GM21825 (cell line): Measurements from ENCODE around the gene CERS2.
"Not testable (repeated sequence)": the region's sequence is repeated elsewhere in the genome, so short reads cannot be mapped to it uniquely, and the experiment has no call there.

Experiments
- ATAC-seq: cut with Tn5 transposase; IDR thresholded peaks from one replicate; pipeline ENCODE4 v1.9.1; 2021; ENCODE audit warnings: mild to moderate bottlenecking, moderate library complexity; ENCODE audit not compliant: unreplicated experiment

The CERS2 gene

DNA sequence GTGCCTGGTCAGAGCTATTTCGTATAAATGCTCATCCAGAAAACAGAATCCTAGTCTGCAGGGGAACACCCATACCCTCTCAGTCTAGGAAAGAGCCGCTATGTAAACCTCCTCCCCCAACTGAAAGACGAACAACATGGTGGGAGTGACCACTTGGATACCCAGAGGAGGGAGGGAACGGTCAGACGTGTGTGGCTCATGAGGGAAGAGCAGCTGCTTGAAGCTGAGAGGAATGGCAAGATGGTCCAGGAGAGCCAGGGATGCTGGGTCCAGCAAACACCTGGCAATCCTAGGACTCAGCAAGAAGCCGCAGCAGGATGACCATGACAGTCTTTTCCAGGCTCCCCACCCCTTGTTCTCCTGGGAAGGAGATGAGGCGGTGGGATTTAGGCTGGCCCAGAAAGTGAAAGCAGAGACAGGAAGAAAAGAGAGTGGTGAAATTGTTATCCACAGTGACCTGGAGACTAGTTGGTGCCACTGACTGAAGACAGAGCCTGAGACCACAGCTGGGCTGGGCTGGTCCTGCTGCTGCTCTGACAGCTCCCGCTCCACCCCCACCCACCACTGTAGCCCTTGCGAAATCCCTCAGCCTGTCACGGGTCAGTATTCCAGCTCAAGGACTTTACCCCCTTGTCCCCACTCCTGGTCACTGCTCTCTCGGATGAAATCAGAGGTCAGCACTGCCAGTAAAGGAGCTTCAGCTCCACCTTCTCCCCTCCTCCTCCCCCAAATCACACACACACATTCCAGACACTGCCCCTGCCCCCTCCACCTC lies 3.6 kb downstream of the CERS2 start:
- no peak for ATAC-seq

DNA sequence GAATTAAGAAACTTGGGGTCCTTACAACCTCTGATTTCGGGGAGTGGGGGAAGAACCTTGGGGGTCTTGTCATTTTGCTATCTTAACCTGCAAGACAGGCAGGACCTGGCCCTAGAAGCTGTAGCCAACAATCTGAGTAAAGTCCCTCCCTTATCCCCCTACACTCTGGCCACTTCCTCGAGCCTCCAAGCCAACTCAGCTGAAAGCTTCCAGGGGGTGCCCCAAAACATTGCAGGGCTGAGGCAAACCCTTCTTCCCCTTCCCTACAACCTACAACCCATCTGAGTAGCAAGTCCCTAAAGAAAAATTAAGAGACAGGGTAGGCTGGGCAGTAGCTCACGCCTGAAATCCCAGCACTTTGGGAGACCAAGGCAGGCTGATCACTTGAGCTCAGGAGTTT lies 5.0 kb downstream of the CERS2 start:
- no peak for ATAC-seq

DNA sequence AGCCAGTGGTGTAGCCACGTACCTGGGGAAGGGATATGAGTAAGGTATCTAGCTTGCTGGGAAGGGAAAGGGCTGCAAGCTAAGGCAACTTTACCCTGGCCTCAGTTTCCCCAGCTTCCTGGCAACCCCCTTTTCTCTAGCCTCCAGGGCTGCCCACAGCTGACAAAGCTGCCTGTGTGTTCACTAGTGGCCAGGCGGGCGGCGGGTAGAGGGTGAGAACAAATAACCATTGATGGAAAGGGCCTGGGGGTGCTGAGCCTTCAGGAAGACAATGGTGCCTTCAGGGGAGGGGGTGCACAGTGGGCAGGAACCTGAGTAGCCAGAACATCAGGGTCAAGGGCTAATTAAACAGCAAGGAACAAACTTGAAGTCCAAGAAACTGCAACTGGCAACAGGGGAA lies 6.1 kb downstream of the CERS2 start:
- ATAC-seq: no peak

DNA sequence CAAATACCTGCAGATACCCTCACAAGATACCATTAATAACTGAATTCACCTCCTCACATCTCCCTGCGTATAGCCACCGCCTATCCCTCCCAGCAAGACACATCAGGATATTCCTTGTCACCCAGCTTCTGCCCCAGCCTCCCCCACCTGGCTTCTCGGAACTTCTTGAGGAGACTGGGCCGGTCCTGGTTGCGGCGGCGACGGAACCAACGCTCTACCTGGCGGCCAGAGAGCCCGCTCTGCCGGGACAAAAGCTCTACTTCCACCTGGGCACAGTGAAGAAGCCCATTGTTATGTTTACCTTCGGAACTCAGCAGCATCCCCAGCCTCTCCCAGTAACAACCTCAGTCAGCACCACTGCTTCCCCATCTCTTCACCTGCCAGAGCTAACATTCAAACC lies 6.7 kb downstream of the CERS2 start:
- no peak for ATAC-seq

DNA sequence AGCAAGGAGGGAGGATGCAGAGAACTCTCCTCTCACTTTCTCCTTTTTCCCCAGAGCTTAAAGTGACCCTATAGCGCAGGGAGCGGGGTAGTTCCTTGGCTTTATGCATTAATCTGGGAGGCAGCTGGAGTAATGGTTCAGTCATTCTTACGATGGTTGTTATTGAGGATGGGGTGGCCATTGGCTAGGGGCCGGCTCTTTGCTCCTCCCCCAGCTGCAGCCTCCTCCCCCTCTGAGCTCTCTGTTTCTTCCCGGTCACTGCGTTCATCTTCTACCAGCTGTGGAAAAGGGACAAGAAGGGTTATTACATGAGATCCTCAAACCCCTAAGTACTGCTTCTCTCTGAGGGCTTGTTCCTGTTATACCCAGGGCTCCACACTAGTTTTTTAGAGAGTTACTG lies 8.6 kb downstream of the CERS2 start:
- no peak for ATAC-seq

DNA sequence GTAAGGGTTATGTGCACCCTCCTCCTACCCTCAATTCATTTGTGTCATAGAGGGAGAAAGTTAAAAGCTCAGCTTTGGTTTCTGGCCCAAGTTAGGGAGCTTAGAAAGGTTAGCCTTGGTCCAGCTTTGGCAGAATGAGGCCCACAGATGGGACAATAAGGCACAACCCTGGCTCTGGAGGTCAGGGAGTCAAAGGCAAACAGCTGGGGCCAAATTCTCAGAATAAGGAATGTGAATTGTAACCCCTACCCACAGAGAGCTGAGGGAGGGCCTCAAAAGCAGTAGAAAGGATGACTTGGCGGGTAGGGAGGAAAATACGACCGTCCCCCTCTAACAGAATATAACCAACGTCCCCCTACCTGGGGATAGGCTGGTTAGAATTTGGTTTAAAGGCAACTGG lies 9.0 kb downstream of the CERS2 start:
- no peak for ATAC-seq

DNA sequence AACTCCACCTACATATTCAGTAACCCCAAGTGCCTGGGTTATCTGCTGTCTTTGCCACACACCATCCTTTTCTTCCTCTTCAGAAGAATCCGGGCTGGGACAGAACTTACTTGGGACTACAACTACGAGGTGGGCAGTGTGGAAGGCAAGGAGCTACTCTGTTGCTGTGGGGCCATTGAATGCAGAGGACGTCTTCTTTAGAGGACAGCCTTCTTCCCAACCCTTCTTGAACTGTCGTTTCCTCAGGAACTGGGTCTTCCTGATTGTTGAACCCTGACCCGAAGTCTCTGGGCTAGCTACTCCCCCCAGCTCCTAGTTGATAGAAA lies 10.5 kb downstream of the CERS2 start:
- no peak for ATAC-seq

DNA sequence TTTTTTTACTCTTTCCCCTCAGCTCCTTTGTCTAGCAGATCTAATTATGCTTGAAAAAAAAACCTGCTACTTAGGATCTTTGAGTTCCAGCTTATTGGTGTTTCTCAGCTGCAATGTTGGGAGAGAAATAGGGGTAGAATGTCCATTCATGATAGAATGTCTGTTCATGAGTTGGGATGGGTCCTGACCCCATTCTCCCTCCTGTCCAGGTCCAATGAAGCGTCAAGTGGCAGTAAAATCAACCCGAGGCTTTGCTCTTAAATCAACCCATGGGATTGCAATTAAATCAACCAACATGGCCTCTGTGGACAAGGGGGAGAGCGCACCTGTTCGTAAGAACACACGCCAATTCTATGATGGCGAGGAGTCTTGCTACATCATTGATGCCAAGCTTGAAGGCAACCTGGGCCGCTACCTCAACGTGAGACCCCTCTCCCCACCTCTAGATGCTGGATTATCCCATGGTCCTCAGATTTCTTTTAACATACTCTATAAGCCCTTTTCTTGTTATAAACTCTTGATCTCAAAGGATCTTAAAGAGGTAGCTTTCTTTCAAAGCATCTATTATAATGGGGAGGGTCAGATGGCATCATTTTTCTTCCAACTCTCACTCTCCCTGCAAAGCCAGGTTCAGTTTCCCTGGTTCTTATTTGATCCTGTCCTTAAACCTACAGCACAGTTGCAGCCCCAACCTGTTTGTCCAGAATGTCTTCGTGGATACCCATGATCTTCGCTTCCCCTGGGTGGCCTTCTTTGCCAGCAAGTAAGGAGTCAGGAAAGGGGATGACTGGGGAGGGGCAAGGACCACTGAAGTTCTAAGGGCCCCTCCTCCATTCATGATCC lies 11.1 kb downstream of the CERS2 start:
- no peak for ATAC-seq

DNA sequence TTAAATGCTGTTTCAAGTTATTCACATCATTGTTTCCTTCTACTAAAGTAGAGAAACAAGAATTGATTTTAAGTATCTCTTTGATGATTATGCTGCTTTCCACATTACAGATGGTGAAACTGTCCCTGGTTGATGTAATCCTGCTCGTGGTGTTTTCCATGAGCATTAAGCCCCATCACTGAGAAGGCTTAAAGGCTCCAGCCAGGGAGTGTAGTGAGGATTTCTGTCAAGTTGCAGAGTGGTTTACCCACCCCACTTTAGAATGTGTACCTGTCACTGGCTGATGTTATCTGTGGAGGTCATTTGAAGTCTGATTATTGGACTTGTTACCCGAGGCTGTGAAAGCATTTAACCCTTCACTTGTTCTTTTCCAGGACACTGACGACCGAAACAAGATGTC lies 12.9 kb downstream of the CERS2 start:
- no peak for ATAC-seq

DNA sequence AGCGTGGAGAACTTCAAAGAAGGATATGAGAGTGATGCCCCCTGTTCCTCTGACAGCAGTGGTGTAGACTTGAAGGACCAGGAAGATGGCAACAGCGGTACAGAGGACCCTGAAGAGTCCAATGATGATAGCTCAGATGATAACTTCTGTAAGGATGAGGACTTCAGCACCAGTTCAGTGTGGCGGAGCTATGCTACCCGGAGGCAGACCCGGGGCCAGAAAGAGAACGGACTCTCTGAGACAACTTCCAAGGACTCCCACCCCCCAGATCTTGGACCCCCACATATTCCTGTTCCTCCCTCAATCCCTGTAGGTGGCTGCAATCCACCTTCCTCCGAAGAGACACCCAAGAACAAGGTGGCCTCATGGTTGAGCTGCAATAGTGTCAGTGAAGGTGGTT lies 14.0 kb downstream of the CERS2 start:
- ATAC-seq: no peak

DNA sequence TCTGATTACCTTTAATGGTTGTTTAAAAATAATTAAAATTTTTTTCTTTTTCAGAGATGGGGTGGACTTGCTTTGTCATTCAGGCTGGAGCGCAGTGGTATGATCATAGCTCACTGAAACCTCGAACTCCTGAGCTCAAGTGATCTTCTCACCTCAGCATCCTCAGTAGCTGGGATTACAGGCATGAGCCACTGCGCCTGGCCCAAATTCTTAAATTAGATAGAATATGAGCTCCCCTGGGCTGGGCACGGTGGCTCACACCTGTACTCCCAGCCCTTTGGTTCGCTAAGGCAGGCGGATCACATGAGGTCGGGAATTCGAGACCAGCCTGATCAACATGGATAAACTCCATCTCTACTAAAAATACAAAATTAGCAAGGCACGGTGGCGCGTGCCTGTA lies 17.0 kb downstream of the CERS2 start:
- ATAC-seq: no peak

DNA sequence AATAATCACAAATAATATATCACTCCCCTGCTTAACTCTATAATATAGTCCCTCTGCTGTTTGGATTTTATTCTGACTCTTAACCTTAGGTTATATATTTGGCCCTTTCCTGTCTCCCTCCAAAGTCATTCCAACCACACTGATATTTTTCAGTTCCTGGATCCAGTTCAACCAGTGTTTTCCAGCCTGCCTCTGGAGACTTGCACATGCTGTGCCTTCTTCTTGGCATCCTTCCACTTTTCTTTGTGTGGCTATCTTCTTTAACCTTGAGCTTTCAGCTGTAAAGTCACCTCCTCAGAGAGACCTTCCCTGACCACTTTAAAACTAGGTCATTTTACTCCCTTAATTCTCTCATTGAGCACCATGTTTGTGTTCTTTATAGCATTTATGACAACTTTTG lies 19.4 kb downstream of the CERS2 start:
- ATAC-seq: no peak

DNA sequence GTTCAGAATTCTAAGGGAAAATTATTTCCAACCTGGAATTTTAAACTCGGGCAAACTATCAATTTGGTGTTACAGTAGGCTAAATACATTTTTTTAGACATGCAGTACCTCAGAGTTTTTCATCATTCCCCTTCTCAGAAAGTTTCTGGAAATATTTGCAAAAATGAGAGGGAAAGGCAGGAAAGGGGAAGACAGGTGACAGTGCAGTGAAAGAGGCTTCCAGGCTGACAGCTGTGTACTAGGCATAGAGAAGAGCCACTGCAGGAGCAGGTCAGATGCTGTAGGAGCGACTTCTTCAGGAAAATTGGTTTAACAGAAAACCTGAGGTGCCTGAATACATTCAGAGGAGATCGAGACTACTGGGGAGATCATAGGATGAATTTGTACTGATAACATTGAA lies 19.9 kb downstream of the CERS2 start:
- no peak for ATAC-seq

DNA sequence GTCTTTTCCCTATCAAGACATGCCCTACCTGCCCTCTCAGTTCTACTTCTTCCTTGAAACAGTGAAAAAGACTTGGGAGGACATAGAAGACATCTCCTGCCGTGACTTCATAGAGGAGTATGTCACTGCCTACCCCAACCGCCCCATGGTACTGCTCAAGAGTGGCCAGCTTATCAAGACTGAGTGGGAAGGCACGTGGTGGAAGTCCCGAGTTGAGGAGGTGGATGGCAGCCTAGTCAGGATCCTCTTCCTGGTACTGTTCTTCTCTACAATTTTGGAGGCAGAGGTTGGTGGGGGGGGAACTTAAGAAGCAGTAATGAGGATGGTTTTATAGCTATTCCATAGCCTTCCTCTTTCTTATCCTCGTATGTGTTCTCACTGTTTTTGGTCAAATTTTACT lies 29.8 kb downstream of the CERS2 start:
- no peak for ATAC-seq

DNA sequence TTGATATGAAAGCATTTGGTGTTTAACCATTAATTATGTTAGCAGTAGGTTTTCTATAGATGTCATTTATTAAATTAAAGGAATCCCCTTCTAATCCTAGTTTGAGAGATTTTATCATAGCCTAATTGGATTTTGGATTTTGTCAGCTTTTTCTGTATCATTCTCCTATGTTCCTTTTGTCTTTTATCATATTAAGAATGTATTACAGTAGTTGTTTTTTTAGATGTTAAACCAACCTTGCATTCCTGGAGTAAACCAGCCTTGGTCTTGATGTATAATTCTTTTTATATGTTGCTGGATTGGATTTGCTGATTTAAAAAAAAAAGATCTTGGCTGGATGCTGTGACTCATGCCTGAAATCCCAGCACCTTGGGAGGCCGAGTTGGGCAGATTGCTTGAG lies 42.9 kb downstream of the CERS2 start:
- no peak for ATAC-seq

DNA sequence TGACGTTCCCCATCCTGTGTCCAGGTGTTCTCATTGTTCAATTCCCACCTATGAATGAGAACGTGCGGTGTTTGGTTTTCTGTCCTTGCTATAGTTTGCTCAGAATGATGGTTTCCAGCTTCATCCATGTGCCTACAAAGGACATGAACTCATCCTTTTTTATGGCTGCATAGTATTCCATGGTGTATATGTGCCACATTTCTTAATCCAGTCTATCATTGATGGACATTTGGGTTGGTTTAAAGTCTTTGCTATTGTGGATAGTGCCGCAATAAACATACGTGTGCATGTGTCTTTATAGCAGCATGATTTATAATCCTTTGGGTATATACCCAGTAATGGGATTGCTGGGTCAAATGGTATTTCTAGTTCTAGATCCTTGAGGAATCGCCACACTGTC lies 45.9 kb downstream of the CERS2 start:
- ATAC-seq: not testable (repeated sequence)

DNA sequence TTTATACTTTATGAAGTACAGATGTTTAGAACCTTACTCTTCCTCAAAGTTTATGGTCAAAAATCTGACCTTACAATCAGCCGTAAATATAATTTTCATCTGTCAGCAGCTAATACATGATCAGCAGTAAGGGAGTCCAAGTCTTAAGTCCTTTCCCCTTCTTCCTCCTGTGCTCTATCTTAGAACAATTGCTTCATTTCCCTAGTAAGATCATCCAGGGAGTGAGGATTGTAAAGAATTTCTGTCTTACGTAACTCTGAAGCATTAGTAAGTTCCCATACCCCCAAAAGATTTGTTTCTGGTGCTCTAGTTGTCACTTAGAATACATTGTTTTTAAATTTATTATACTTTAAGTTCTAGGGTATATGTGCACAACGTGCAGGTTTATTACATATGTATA lies 46.3 kb downstream of the CERS2 start:
- no peak for ATAC-seq

DNA sequence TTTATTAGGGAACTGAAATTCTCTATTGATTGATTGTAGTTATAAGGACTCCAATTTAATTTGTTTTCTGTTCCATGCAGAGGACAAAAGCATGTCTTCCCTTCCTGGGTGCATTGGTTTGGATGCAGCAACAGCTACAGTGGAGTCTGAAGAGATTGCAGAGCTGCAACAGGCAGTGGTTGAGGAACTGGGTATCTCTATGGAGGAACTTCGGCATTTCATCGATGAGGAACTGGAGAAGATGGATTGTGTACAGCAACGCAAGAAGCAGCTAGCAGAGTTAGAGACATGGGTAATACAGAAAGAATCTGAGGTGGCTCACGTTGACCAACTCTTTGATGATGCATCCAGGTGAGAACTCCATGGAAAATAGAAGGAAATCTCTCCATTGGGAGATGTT lies 47.0 kb downstream of the CERS2 start:
- ATAC-seq: no peak

DNA sequence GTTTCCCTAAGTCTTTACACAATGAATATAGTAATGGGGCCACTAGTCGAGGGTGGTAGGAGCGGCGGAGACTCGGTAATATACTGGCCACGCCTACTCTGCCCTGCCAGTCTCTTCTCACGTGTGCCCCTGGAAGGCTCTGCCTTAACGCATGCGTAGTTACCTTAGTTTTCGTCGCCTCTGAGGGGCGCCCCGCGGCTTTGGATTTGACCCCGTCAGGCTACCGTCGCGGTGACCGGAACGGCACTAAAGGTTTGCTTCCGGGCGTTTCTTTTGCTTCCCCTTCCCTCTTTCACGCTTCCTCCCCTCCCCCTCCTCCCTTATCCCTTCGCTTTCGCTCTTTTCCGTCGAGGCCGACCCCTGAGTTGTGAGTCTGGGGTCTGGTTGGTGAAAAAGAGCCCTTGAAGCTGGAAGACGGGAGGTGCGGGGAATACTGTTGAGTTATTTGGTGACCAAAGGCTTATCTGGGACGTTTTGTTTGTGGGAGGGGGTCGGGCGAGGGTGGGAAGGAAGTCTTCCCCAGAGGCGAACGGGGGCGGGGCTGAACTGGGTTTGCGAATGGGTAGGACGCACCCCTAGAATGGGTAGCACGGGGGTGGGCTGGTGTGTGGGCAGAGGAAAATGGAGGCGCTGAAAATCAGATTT lies 48.4 kb downstream of the CERS2 start, which contains the start of gene SETDB1:
SETDB1 (plus strand) TSS at position 267 of the 645 bp plus-strand sequence. CDS start 1,352 bp downstream, outside the sequence.
- peak; percentile 77 for ATAC-seq

DNA sequence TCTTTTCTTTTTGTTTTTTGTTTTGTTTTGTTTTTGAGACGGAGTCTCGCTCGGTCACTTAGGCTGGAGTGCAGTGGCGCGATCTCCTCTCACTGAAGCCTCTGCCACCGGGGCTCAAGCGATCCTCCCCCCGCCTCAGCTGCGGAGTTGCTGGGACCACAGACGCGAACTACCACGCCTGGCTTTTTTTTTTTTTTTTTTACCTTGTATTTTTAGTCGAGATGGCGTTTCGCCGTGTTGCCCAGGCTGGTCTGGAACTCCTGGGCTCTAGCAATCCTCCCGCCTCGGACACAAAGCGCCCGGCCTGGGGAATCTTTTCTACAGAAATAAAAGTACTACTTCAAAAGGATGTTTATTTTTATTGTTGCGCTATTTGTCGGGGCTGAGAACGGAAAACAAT lies 49.6 kb downstream of the CERS2 start:
- ATAC-seq: no peak

DNA sequence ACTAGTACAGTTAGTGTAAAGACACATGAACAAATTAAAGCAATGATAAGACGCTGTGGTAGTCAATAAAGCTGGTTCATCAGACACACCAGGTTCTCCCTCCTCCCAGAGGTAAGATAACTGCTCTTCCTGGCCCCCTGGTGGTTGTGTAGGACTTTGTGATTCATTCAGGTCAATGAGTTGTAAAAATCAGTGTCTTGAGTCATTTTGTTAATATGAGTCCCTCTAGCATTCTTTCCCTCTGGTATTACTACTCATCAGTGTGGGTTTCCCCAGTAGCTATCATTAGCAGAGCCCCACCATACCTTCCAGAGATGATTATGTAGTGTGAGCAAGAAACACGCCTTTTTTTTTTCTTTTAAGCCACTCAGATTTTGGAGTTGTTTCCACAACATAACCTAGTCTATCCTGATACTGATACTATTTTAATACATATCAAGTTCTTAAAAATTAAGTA lies 52.1 kb downstream of the CERS2 start:
- ATAC-seq: peak; percentile 54

DNA sequence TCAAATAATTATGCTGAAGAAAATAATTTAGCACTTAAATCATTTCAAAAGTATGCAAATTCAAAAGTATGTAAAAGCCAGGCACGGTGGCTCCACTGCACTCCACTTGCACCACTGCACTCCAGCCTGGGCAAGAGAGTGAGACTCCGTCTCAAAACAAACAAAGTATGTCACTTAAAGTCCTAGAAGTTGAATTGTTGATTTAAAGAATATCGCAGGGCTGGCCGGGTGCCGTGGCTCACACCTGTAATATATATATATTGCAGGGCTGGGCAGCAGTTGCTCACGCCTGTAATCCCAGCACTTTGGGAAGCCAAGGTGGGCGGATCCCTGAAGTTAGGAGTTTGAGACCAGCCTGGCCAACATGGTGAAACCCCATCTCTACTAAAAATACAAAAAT lies 57.2 kb downstream of the CERS2 start:
- ATAC-seq: no peak
